H1 (cell line): ENCODE data around the gene DENND2D. TPM values are rescaled to one million over a fixed set of nuclear protein-coding genes. Genes with fewer than 3 reads are reported as not detected.

Experiments
- CTCF ChIA-PET: fragments of 300-600 bp; sonication (Branson Sonifier 250); formaldehyde crosslinking; loops from one replicate; lab custom pipeline; 2021; ENCODE audit not compliant: partially characterized antibody; lab: Charles Lee
- POLR2A ChIA-PET: fragments of 300-600 bp; sonication (Branson Sonifier 250); formaldehyde crosslinking; loops from one replicate; lab custom pipeline; 2021; ENCODE audit warnings: inconsistent platforms; ENCODE audit not compliant: partially characterized antibody; lab: Charles Lee
- DNase-seq, 2 experiments: peaks; one replicate each; pipeline versions ENCODE4 v3.0.0 to v3.0.0-alpha.2; 2010 to 2022; ENCODE audit warnings: low spot score in 2 of 2, low read depth in 1 of 2, mixed read lengths in 1 of 2
- FAIRE-seq: peaks from 2 replicates; lab custom pipeline; 2011; peaks lifted over from hg19 to GRCh38; lab: Jason Lieb, UNC
- H2AFZ ChIP-seq: 2 replicates; pipeline ENCODE4 v1.8.1; 2012; ENCODE audit warnings: low read length, inconsistent platforms
- H2AK5ac ChIP-seq: 2 replicates; pipeline ENCODE4 v1.6.1; 2013; ENCODE audit warnings: low read depth, low read length
- H2BK120ac ChIP-seq: replicated peaks from 2 replicates; pipeline ENCODE3; 2013; ENCODE audit warnings: low read depth, low read length, inconsistent platforms
- H2BK12ac ChIP-seq: 2 replicates; pipeline ENCODE4 v1.6.1; 2013; ENCODE audit warnings: low read depth, low read length
- H2BK15ac ChIP-seq: 2 replicates; pipeline ENCODE4 v1.6.1; 2013; ENCODE audit warnings: low read length
- H2BK20ac ChIP-seq: 2 replicates; pipeline ENCODE4 v1.6.1; 2013; ENCODE audit warnings: low read length
- H2BK5ac ChIP-seq: 2 replicates; pipeline ENCODE4 v1.6.1; 2013; ENCODE audit warnings: low read depth, low read length
- H3K14ac ChIP-seq: 2 replicates; pipeline ENCODE4 v1.6.1; 2013; ENCODE audit warnings: inconsistent platforms; ENCODE audit not compliant: insufficient read length
- H3K18ac ChIP-seq: 2 replicates; pipeline ENCODE4 v1.6.1; 2013; ENCODE audit warnings: low read length; ENCODE audit errors: extremely low read depth
- H3K23ac ChIP-seq: 2 replicates; pipeline ENCODE4 v1.6.1; 2013; ENCODE audit warnings: inconsistent platforms; ENCODE audit not compliant: insufficient read length
- H3K23me2 ChIP-seq: 2 replicates; pipeline ENCODE4 v1.6.1; 2013; ENCODE audit warnings: low read depth, low read length
- H3K27ac ChIP-seq: 2 replicates; pipeline ENCODE4 v1.6.1; 2011; ENCODE audit warnings: low read depth, low read length, inconsistent platforms
- H3K27me3 ChIP-seq, 4 experiments: replicated peaks in 1 of 4; 1 replicate in 1 of 4; 2 replicates in 3 of 4; pipeline versions ENCODE4 v1.6.1 to v1.8.1; 2011 to 2013; ENCODE audit warnings: low read length in 3 of 4, mild to moderate bottlenecking in 3 of 4, inconsistent platforms in 2 of 4, mixed read lengths in 2 of 4, moderate library complexity in 1 of 4; ENCODE audit not compliant: control insufficient read depth in 3 of 4, insufficient read depth in 3 of 4; ENCODE audit errors: extremely low read depth in 1 of 4
- H3K36me3 ChIP-seq, 4 experiments: 2 replicates each; pipeline versions ENCODE4 v1.6.1 to v1.8.1; 2011 to 2013; ENCODE audit warnings: mild to moderate bottlenecking in 4 of 4, low read length in 3 of 4, moderate library complexity in 2 of 4, control low read depth in 1 of 4, inconsistent platforms in 1 of 4; ENCODE audit not compliant: insufficient read depth in 4 of 4, control insufficient read depth in 2 of 4
- H3K4ac ChIP-seq: replicated peaks from 2 replicates; pipeline ENCODE3; 2013; ENCODE audit warnings: low read length, low read depth, mixed read lengths, inconsistent platforms; ENCODE audit not compliant: insufficient read length
- H3K4me1 ChIP-seq, 4 experiments: replicated peaks in 1 of 4; 1 replicate in 1 of 4; 2 replicates in 3 of 4; pipeline versions ENCODE4 v1.6.1 to v1.8.1; 2011 to 2013; ENCODE audit warnings: low read length in 3 of 4, inconsistent platforms in 2 of 4, mixed read lengths in 1 of 4; ENCODE audit not compliant: insufficient read depth in 4 of 4, control insufficient read depth in 3 of 4
- H3K4me2 ChIP-seq, 2 experiments: 2 replicates each; pipeline versions ENCODE4 v1.6.1 to v1.8.1; 2011 to 2013; ENCODE audit warnings: low read depth in 2 of 2, low read length in 2 of 2, control low read depth in 1 of 2, inconsistent platforms in 1 of 2, mild to moderate bottlenecking in 1 of 2; ENCODE audit not compliant: insufficient read depth in 1 of 2
- H3K4me3 ChIP-seq, 4 experiments: fragments of 200-600, 300-600 bp in 1 of 4; sonication (generic), shearing (Covaris generic), sonication (Bioruptor Twin) in 1 of 4; 2 replicates each; pipeline versions ENCODE4 v1.5.1 to v1.8.1; 2011 to 2016; ENCODE audit warnings: low read length in 4 of 4, low read depth in 3 of 4, control low read depth in 2 of 4, inconsistent platforms in 2 of 4, mild to moderate bottlenecking in 2 of 4, mixed read lengths in 1 of 4, moderate library complexity in 1 of 4; ENCODE audit not compliant: insufficient read depth in 2 of 4; ENCODE audit errors: extremely low read depth in 1 of 4
- H3K56ac ChIP-seq: replicated peaks from 2 replicates; pipeline ENCODE3; 2013; ENCODE audit warnings: low read depth, mild to moderate bottlenecking, mixed read lengths, low read length, inconsistent platforms; ENCODE audit not compliant: insufficient read length
- H3K79me1 ChIP-seq: 2 replicates; pipeline ENCODE4 v1.6.1; 2013; ENCODE audit warnings: low read depth, low read length, control low read depth
- H3K79me2 ChIP-seq, 2 experiments: 2 replicates each; pipeline versions ENCODE4 v1.6.1 to v1.8.1; 2012 to 2013; ENCODE audit warnings: low read length in 2 of 2, mild to moderate bottlenecking in 2 of 2, inconsistent platforms in 1 of 2; ENCODE audit not compliant: insufficient read depth in 2 of 2, control insufficient read depth in 1 of 2
- H3K9ac ChIP-seq, 4 experiments: replicated peaks in 1 of 4; 1 replicate in 1 of 4; 2 replicates in 3 of 4; pipeline versions ENCODE4 v1.6.1 to v1.8.1; 2011 to 2013; ENCODE audit warnings: low read depth in 3 of 4, low read length in 3 of 4, control low read depth in 2 of 4, mild to moderate bottlenecking in 2 of 4, moderate library complexity in 2 of 4, inconsistent platforms in 1 of 4; ENCODE audit errors: extremely low read depth in 1 of 4
- H3K9me3 ChIP-seq, 2 experiments: 2 replicates each; pipeline versions ENCODE4 v1.6.1 to v1.8.1; 2012 to 2013; ENCODE audit warnings: mild to moderate bottlenecking in 2 of 2, moderate library complexity in 2 of 2, control low read depth in 1 of 2, inconsistent platforms in 1 of 2, low read depth in 1 of 2, low read length in 1 of 2, mixed read lengths in 1 of 2; ENCODE audit not compliant: insufficient read depth in 2 of 2
- H4K20me1 ChIP-seq, 2 experiments: replicated peaks in 1 of 2; 2 replicates each; pipeline versions ENCODE3 to v1.8.1; 2011 to 2013; ENCODE audit warnings: inconsistent platforms in 2 of 2, low read length in 2 of 2, mild to moderate bottlenecking in 1 of 2; ENCODE audit not compliant: insufficient read depth in 2 of 2, control insufficient read depth in 1 of 2
- H4K5ac ChIP-seq: 2 replicates; pipeline ENCODE4 v1.6.1; 2013; ENCODE audit warnings: low read length, low read depth, mixed read lengths, inconsistent platforms; ENCODE audit not compliant: insufficient read length
- H4K8ac ChIP-seq: 2 replicates; pipeline ENCODE4 v1.8.0; 2013; ENCODE audit warnings: mild to moderate bottlenecking, moderate library complexity, low read length, inconsistent platforms; ENCODE audit not compliant: insufficient read depth; ENCODE audit errors: extremely low read depth
- H4K91ac ChIP-seq: replicated peaks from 2 replicates; pipeline ENCODE3; 2013; ENCODE audit warnings: low read length, mixed read lengths, inconsistent platforms; ENCODE audit not compliant: insufficient read length
- BACH1 ChIP-seq: IDR thresholded peaks from 2 replicates; pipeline ENCODE4 v1.6.1; 2012; ENCODE audit warnings: low read length, improper control_type of control experiment
- CEBPB ChIP-seq: IDR thresholded peaks from 2 replicates; pipeline ENCODE4 v1.6.1; 2012; ENCODE audit warnings: low read depth, low read length
- CHD2 ChIP-seq: IDR thresholded peaks from 2 replicates; pipeline ENCODE4 v1.6.1; 2012; ENCODE audit warnings: low read length, improper control_type of control experiment
- CREB1 ChIP-seq: IDR thresholded peaks from 2 replicates; pipeline ENCODE4 v1.6.1; 2012; ENCODE audit warnings: inconsistent platforms
- GABPA ChIP-seq: IDR thresholded peaks from 2 replicates; pipeline ENCODE4 v1.6.1; 2011; ENCODE audit warnings: mild to moderate bottlenecking, low read length, moderate library complexity, borderline replicate concordance; ENCODE audit not compliant: insufficient read depth
- HDAC2 ChIP-seq, 2 experiments: fragments of 300-600 bp in 1 of 2; sonication (generic) in 1 of 2; IDR thresholded peaks; 2 replicates each; pipeline ENCODE4 v1.6.1; 2011 to 2012; ENCODE audit warnings: low read depth in 2 of 2, low read length in 2 of 2, mild to moderate bottlenecking in 2 of 2, moderate library complexity in 2 of 2, borderline replicate concordance in 1 of 2, inconsistent platforms in 1 of 2
- JUND ChIP-seq: IDR thresholded peaks from 2 replicates; pipeline ENCODE4 v1.6.1; 2011; ENCODE audit warnings: mild to moderate bottlenecking, improper control_type of control experiment, low read length
- KDM4A ChIP-seq: IDR thresholded peaks from one replicate; pipeline ENCODE4 v1.7.1; 2012; ENCODE audit warnings: low read depth, mild to moderate bottlenecking, moderate library complexity, low read length, inconsistent platforms; ENCODE audit not compliant: severe bottlenecking
- KDM5A ChIP-seq: fragments of 200-600 bp; IDR thresholded peaks from 2 replicates; pipeline ENCODE4 v1.7.1; 2012; ENCODE audit warnings: mild to moderate bottlenecking, low read length, inconsistent platforms, mixed read lengths
- NANOG ChIP-seq: IDR thresholded peaks from 2 replicates; pipeline ENCODE4 v1.6.1; 2011; ENCODE audit warnings: low read length, low read depth, mild to moderate bottlenecking, inconsistent platforms; ENCODE audit not compliant: insufficient read depth, poor library complexity, severe bottlenecking
- RAD21 ChIP-seq, 2 experiments: IDR thresholded peaks in 1 of 2; conservative IDR thresholded peaks in 1 of 2; 2 replicates each; pipeline ENCODE4 v1.6.1; 2011; ENCODE audit warnings: low read depth in 2 of 2, low read length in 2 of 2, improper control_type of control experiment in 1 of 2, inconsistent platforms in 1 of 2, mild to moderate bottlenecking in 1 of 2, moderate library complexity in 1 of 2
- RBBP5 ChIP-seq: IDR thresholded peaks from 2 replicates; pipeline ENCODE4 v1.7.1; 2012; ENCODE audit warnings: low read depth, mild to moderate bottlenecking, inconsistent platforms, low read length, moderate library complexity, borderline replicate concordance
- SUZ12 ChIP-seq: fragments of 200-600 bp; sonication (generic); IDR thresholded peaks from 2 replicates; pipeline ENCODE4 v1.6.1; 2012; ENCODE audit warnings: mild to moderate bottlenecking, inconsistent platforms, low read length, moderate library complexity, mixed read lengths
- WGBS, 2 experiments: shearing (Covaris generic) in 1 of 2; methylation state at CpG; one replicate each; pipeline versions ENCODE4 v1.1.6 to v1.1.7; 2013 to 2015; ENCODE audit warnings: low lambda C conversion rate in 2 of 2, mixed read lengths in 2 of 2, inconsistent platforms in 1 of 2, low coverage in 1 of 2, missing lambda C conversion rate in 1 of 2; ENCODE audit not compliant: insufficient replicate concordance in 2 of 2, insufficient coverage in 1 of 2, insufficient read length in 1 of 2; ENCODE audit errors: extremely low coverage in 1 of 2, missing lambda C conversion rate in 1 of 2; 5-methylcytosine and 5-hydroxymethylcytosine counted together
- polyA plus RNA-seq, 7 experiments: library from polyadenylated mRNA; depleted of rRNA in 3 of 7; stranded (reverse) in 5 of 7; unstranded in 2 of 7; fragments of >200 nt in 5 of 7; fragments of 200-250 nt in 2 of 7; gene quantifications; 1 replicate in 5 of 7; 2 replicates in 1 of 7; 4 replicates in 1 of 7; pipeline versions ENCODE4 v1.2.1 to v1.2.3, GENCODE V29; 2011 to 2013; ENCODE audit warnings: missing spikeins in 2 of 7, mixed read lengths in 2 of 7
- total RNA-seq: library from RNA; stranded (reverse); fragmentation: NEBNext Ultra II Directional; extraction: Animal tissue kit (Norgen Biotek cat#: 25700); gene quantifications from 2 replicates; pipeline ENCODE4 v1.2.1, GENCODE V29; 2021

The DENND2D gene
- total and polyA plus RNA-seq, 2 of the 8 experiments (the other 6 are each of a cell fraction or from before 2014, with no cell fraction given) = 0.58 to 1.6 TPM

- peaks cover 0 to 8% (median 0%) of the 10 kb centered on the region in 4 experiments; a peak in 3 of 8 replicates for H3K36me3 ChIP-seq
- H2AFZ ChIP-seq = no peak overlapping the region
- no peak overlapping the region for H2BK5ac ChIP-seq
- POLR2A ChIA-PET = no interaction called here
- H4K20me1 ChIP-seq = peaks cover 0 to 3% of the 10 kb centered on the region in 2 experiments
- no peak overlapping the region for H4K5ac ChIP-seq
- 0 out of 2 replicates have a peak, but pooled peaks cover 3% of the 10 kb centered on the region for H3K79me1 ChIP-seq
- 86% methylated on average over 5 of the region's 5 CpGs; no CpG with 5 or more reads in 1 of the 2 experiments for WGBS, 2 experiments
- CTCF ChIA-PET = interaction anchor here (0.9 kb wide), 1 partner anchor 9 kb away, joined by 3 read pairs; no protein-coding TSS in a partner anchor
- FAIRE-seq (no peak), DNase-seq (no peak)
- no peak overlapping the region for H3K4ac ChIP-seq
- H3K9ac ChIP-seq = no peak overlapping the region
- H3K23me2 ChIP-seq = no peaks in the 10 kb centered on the region; the same call in 1 of the 2 replicates
- peaks cover 0 to 8% (median 0%) of the 10 kb centered on the region in 4 experiments; a peak in 3 of 7 replicates for H3K4me1 ChIP-seq
- H3K4me3 ChIP-seq = no peak overlapping the region
- H2BK15ac ChIP-seq = no peak overlapping the region
- H3K9me3 ChIP-seq = no peaks in the 10 kb centered on the region
- H3K18ac ChIP-seq = no peak overlapping the region
- H2AK5ac ChIP-seq = no peak overlapping the region
- no peaks in the 10 kb centered on the region for H3K27me3 ChIP-seq
- H3K56ac ChIP-seq = no peak overlapping the region
- no peak overlapping the region for H4K8ac ChIP-seq
- H3K27ac ChIP-seq = no peak overlapping the region
- H2BK120ac ChIP-seq = no peak overlapping the region
- H3K79me2 ChIP-seq = peaks cover 10 to 75% of the 10 kb centered on the region in 2 experiments
- no peak overlapping the region for H2BK12ac ChIP-seq
- H3K23ac ChIP-seq = no peak overlapping the region
- H2BK20ac ChIP-seq = no peak overlapping the region
- no peak overlapping the region for H4K91ac ChIP-seq
- no peak overlapping the region for H3K14ac ChIP-seq
- no peak overlapping the region; a peak in 1 of 4 replicates for H3K4me2 ChIP-seq
- no peak for TF ChIP-seq CHD2
- no peak for TF ChIP-seq BACH1
- TF ChIP-seq CEBPB = no peak
- no peak for TF ChIP-seq KDM5A
- no peak for TF ChIP-seq HDAC2 (IDR thresholded peaks at IDR 0.05; ENCODE audit: borderline replicate concordance in 1 of 2, low read depth in 2 of 2, low read length in 2 of 2)
- TF ChIP-seq RAD21 (IDR thresholded peaks at IDR 0.05 in 1 of 2, conservative IDR thresholded peaks at IDR 0.05 in 1 of 2; ENCODE audit: low read depth in 2 of 2, low read length in 2 of 2) = no peak
- no peak for TF ChIP-seq GABPA
- no peak for TF ChIP-seq SUZ12
- no peak for TF ChIP-seq RBBP5
- TF ChIP-seq JUND = no peak
- TF ChIP-seq NANOG = no peak
- TF ChIP-seq CREB1 = no peak
- TF ChIP-seq KDM4A = no peak
Measured at GRCh38 chr1:111142356-111142975, 58.0 kb downstream of the DENND2D start.
